PC-3 (cell line): ENCODE results near the gene GMEB2.

Experiments
- CTCF ChIP-seq: fragments of 300-600 bp; sonication (generic); conservative IDR thresholded peaks from 2 replicates; pipeline ENCODE4 v1.5.1; 2017; ENCODE audit warnings: antibody characterized with exemption, low read depth, mild to moderate bottlenecking, low read length
- EZH2 ChIP-seq: fragments of 300-600 bp; sonication (generic); IDR thresholded peaks from one replicate; pipeline ENCODE4 v1.6.1; 2017; ENCODE audit warnings: antibody characterized with exemption, mild to moderate bottlenecking, low read length; ENCODE audit not compliant: unreplicated experiment

GRCh38 chr20:63657260-63657936 lies 30.5 kb upstream of the GMEB2 start:
- no peak for TF ChIP-seq CTCF
- no peak for TF ChIP-seq EZH2
